RPMI7951 (cell line): Measurements from ENCODE around the gene FNIP2. TPM values are rescaled to one million over a fixed set of nuclear protein-coding genes. Genes with fewer than 3 reads are reported as not detected.
"Not testable (repeated sequence)": the region's sequence is repeated elsewhere in the genome, so short reads cannot be mapped to it uniquely, and the experiment has no call there.

Source experiments
- DNase-seq: peaks from one replicate; pipeline ENCODE4 v3.0.0-alpha.2; 2012; ENCODE audit warnings: low read depth
- total RNA-seq: library from RNA; depleted of rRNA; stranded (reverse); fragments of >200 nt; shearing (Covaris generic); gene quantifications from 2 replicates; pipeline ENCODE4 v1.2.3, GENCODE V29; 2014; rRNA removed

Gene FNIP2
- total RNA-seq, 1 experiment from 2014 or later: 10.0 TPM

DNA sequence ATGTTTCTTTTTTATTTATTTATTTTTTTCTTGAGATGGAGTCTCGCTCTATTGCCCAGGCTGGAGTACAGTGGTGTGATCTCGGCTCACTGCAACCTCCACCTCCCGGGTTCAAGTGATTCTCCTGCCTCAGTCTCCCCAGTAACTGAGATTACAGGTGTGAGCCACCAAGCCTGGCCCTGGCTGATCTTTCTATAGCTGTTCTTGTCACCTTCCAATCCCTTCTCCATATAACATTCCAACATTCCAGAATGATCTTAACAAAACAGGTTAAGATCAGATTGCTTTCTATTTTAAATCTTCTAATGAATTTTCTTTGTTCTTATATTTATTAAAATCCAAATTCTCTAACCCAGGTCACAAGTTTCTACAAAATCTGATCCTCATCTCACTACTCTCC, 188.1 kb downstream of the FNIP2 start:
- DNase-seq: not testable (repeated sequence)

Other genes with a start within 250 kb of the FNIP2 start
- not detected in 2 replicates for gene RXFP1, start 247.1 kb upstream of the FNIP2 start, total RNA-seq
- 26.6 and 30.9 TPM in 2 replicates for gene C4orf46, start 97.1 kb upstream of the FNIP2 start, total RNA-seq
- 12.5 and 17.2 TPM in 2 replicates for gene ETFDH, start 96.7 kb upstream of the FNIP2 start, total RNA-seq
- 38.8 and 51.1 TPM in 2 replicates for gene PPID, start 45.6 kb upstream of the FNIP2 start, total RNA-seq